ENCODE data around the gene CIT. TPM values are rescaled to one million over a fixed set of nuclear protein-coding genes. Genes with fewer than 3 reads are reported as not detected.

CIT gene
- total and polyA plus RNA-seq, 4 donors: 0.31 to 24.7 (median 1.8) TPM

- Histone ChIP-seq H3K9ac (ENCODE audit: low read depth in 1 of 2, low read length in 2 of 2) (no peak overlapping the region), H3K4me1 (ENCODE audit: control insufficient read depth in 4 of 4, insufficient read depth in 4 of 4, low read length in 3 of 4) (no peaks in the 10 kb centered on the region), H3K9me3 (ENCODE audit: control insufficient read depth in 4 of 4, low read length in 3 of 4) (no peaks in the 10 kb centered on the region), H3K27me3 (ENCODE audit: control insufficient read depth in 4 of 4, insufficient read depth in 4 of 4, low read length in 3 of 4) (no peaks in the 10 kb centered on the region), H3K4me3 (ENCODE audit: low read depth in 1 of 3, low read length in 3 of 3) (no peak overlapping the region), H3K36me3 (ENCODE audit: control insufficient read depth in 4 of 4, insufficient read depth in 3 of 4, low read depth in 1 of 4, low read length in 3 of 4) (no peaks in the 10 kb centered on the region), H3K27ac (ENCODE audit: low read depth in 1 of 2, low read length in 2 of 2) (no peak overlapping the region)
- TF ChIP-seq HNF4A (conservative IDR thresholded peaks at IDR 0.05) (no peak), RXRA (IDR thresholded peaks at IDR 0.05) (no peak), REST (IDR thresholded peaks at IDR 0.05) (no peak), FOXA2 (IDR thresholded peaks at IDR 0.05) (no peak), RAD21 (IDR thresholded peaks at IDR 0.05) (no peak)
- DNase-seq (ENCODE audit: low spot score): no peak
- 94% methylated on average over 8 of the region's 8 CpGs for WGBS
Observed at GRCh38 chr12:119857041-119857591, 20.0 kb downstream of the CIT start.

GRCh38 chr12:119850330-119850729 is 26.8 kb downstream of the CIT start:
- no peaks in the 10 kb centered on the region for H3K9me3 ChIP-seq (ENCODE audit: control insufficient read depth in 4 of 4, low read length in 3 of 4)
- no peak for DNase-seq (ENCODE audit: low spot score)
- H3K27ac ChIP-seq (ENCODE audit: low read depth in 1 of 2, low read length in 2 of 2): no peak overlapping the region
- no peaks in the 10 kb centered on the region for H3K4me1 ChIP-seq (ENCODE audit: control insufficient read depth in 4 of 4, insufficient read depth in 4 of 4, low read length in 3 of 4)
- WGBS: 98% methylated on average over 1 of the region's 1 CpG
- TF ChIP-seq CTCF (IDR thresholded peaks at IDR 0.05; ENCODE audit: low read depth, low read length, missing input control) (no peak), HNF4G (IDR thresholded peaks at IDR 0.05) (no peak), FOXA2 (IDR thresholded peaks at IDR 0.05) (no peak), FOXA1 (IDR thresholded peaks at IDR 0.05) (no peak), GABPA (IDR thresholded peaks at IDR 0.05 in 1 of 2, conservative IDR thresholded peaks at IDR 0.05 in 1 of 2) (no peak), REST (IDR thresholded peaks at IDR 0.05) (no peak), HNF4A (conservative IDR thresholded peaks at IDR 0.05) (no peak), YY1 (IDR thresholded peaks at IDR 0.05) (no peak), SP1 (IDR thresholded peaks at IDR 0.05) (no peak), TAF1 (conservative IDR thresholded peaks at IDR 0.05) (no peak), NR2F2 (IDR thresholded peaks at IDR 0.05) (no peak), JUND (IDR thresholded peaks at IDR 0.05) (no peak), RAD21 (IDR thresholded peaks at IDR 0.05) (no peak), ZBTB33 (IDR thresholded peaks at IDR 0.05) (no peak), RXRA (IDR thresholded peaks at IDR 0.05) (no peak), EGR1 (IDR thresholded peaks at IDR 0.05; ENCODE audit: low read depth in 2 of 2) (no peak), MAX (IDR thresholded peaks at IDR 0.05) (no peak), ATF3 (IDR thresholded peaks at IDR 0.05) (no peak)
- H3K4me3 ChIP-seq (ENCODE audit: low read depth in 1 of 3, low read length in 3 of 3): no peak overlapping the region
- no peaks in the 10 kb centered on the region for H3K36me3 ChIP-seq (ENCODE audit: control insufficient read depth in 4 of 4, insufficient read depth in 3 of 4, low read depth in 1 of 4, low read length in 3 of 4)
- H3K9ac ChIP-seq (ENCODE audit: low read depth in 1 of 2, low read length in 2 of 2): no peak overlapping the region
- no peaks in the 10 kb centered on the region for H3K27me3 ChIP-seq (ENCODE audit: control insufficient read depth in 4 of 4, insufficient read depth in 4 of 4, low read length in 3 of 4)
